BLaER1 treated with 17β-estradiol and CSF1 and Interleukin-3, amounts not matched to agents 10 nM and 100 nM (cell line): Measurements from ENCODE around the gene PPP1R3F.

Experiments
- H3K27ac ChIP-seq, 11 experiments: shearing (Covaris generic); formaldehyde crosslinking; 2 replicates each; pipeline ENCODE4 v1.8.1; 2022
- H3K27me3 ChIP-seq, 11 experiments: shearing (Covaris generic); formaldehyde crosslinking; 2 replicates each; pipeline ENCODE4 v1.8.1; 2022
- H3K36me3 ChIP-seq, 11 experiments: shearing (Covaris generic); formaldehyde crosslinking; 2 replicates each; pipeline ENCODE4 v1.8.1; 2022
- H3K4me1 ChIP-seq, 10 experiments: shearing (Covaris generic); formaldehyde crosslinking; 2 replicates each; pipeline ENCODE4 v1.8.1; 2022
- H3K4me2 ChIP-seq, 11 experiments: shearing (Covaris generic); formaldehyde crosslinking; 2 replicates each; pipeline ENCODE4 v1.8.1; 2022
- H3K4me3 ChIP-seq, 10 experiments: shearing (Covaris generic); formaldehyde crosslinking; 2 replicates each; pipeline ENCODE4 v1.8.1; 2022
- H3K9ac ChIP-seq, 11 experiments: shearing (Covaris generic); formaldehyde crosslinking; 2 replicates each; pipeline ENCODE4 v1.8.1; 2022
- H3K9me3 ChIP-seq, 11 experiments: shearing (Covaris generic); formaldehyde crosslinking; replicated peaks in 1 of 11; 2 replicates each; pipeline ENCODE4 v1.8.1; 2022
- H4K20me1 ChIP-seq, 11 experiments: shearing (Covaris generic); formaldehyde crosslinking; 2 replicates each; pipeline ENCODE4 v1.8.1; 2022
- Cebpa-rat ChIP-seq, 11 experiments: shearing (Covaris generic); IDR thresholded peaks; 2 replicates each; pipeline ENCODE4 v1.8.1; 2022

Gene PPP1R3F

GRCh38 chrX:49244207-49244606 is 25.4 kb upstream of the PPP1R3F start:
- Histone ChIP-seq H3K4me1 (peaks cover 0 to 31% (median 12%) of the 10 kb centered on the region in 10 experiments; a peak in 11 of 20 replicates), H3K27me3 (peaks cover 33 to 82% (median 56%) of the 10 kb centered on the region in 11 experiments), H3K9ac (no peak overlapping the region), H3K9me3 (no peaks in the 10 kb centered on the region), H3K4me3 (no peak overlapping the region), H3K36me3 (peaks cover 14 to 69% (median 46%) of the 10 kb centered on the region in 11 experiments; a peak in 19 of 22 replicates), H4K20me1 (peaks cover 0 to 17% (median 0%) of the 10 kb centered on the region in 11 experiments; a peak in 9 of 22 replicates), H3K27ac (no peak overlapping the region), H3K4me2 (no peak overlapping the region)
- TF ChIP-seq Cebpa-rat (IDR thresholded peaks at IDR 0.05): no peak

GRCh38 chrX:49246541-49246940 is 23.1 kb upstream of the PPP1R3F start:
- H3K36me3 ChIP-seq: peaks cover 14 to 85% (median 50%) of the 10 kb centered on the region in 11 experiments; a peak in 19 of 22 replicates

GRCh38 chrX:49247346-49247745 is 22.2 kb upstream of the PPP1R3F start:
- Histone ChIP-seq H3K27me3 (peaks cover 25 to 61% (median 47%) of the 10 kb centered on the region in 11 experiments), H3K9ac (no peak overlapping the region), H3K36me3 (peaks cover 14 to 82% (median 50%) of the 10 kb centered on the region in 11 experiments; a peak in 19 of 22 replicates), H3K27ac (no peak overlapping the region), H3K4me1 (peaks cover 0 to 9% (median under 1%) of the 10 kb centered on the region in 10 experiments; a peak in 8 of 20 replicates), H3K4me3 (no peak overlapping the region), H3K4me2 (no peak overlapping the region), H3K9me3 (no peaks in the 10 kb centered on the region), H4K20me1 (peaks cover 0 to 26% (median 0%) of the 10 kb centered on the region in 11 experiments; a peak in 8 of 22 replicates)
- TF ChIP-seq Cebpa-rat (IDR thresholded peaks at IDR 0.05): no peak

More at GRCh38 chrX:49246541-49246940, 23.1 kb upstream of the PPP1R3F start:
- no peaks in the 10 kb centered on the region for H3K9me3 ChIP-seq
- H3K4me2 ChIP-seq: no peak overlapping the region
- H3K27ac ChIP-seq: no peak overlapping the region
- peaks cover 0 to 16% (median 5%) of the 10 kb centered on the region in 10 experiments; a peak in 10 of 20 replicates for H3K4me1 ChIP-seq
- H4K20me1 ChIP-seq: peaks cover 0 to 26% (median 0%) of the 10 kb centered on the region in 11 experiments; a peak in 8 of 22 replicates
- H3K4me3 ChIP-seq: no peak overlapping the region
- H3K27me3 ChIP-seq: peaks cover 23 to 65% (median 52%) of the 10 kb centered on the region in 11 experiments
- no peak overlapping the region for H3K9ac ChIP-seq
- TF ChIP-seq Cebpa-rat (IDR thresholded peaks at IDR 0.05): no peak

GRCh38 chrX:49247916-49248811 is 21.4 kb upstream of the PPP1R3F start:
- no peak overlapping the region for H3K27ac ChIP-seq
- peaks cover 23 to 61% (median 40%) of the 10 kb centered on the region in 11 experiments for H3K27me3 ChIP-seq
- no peak overlapping the region for H3K9ac ChIP-seq
- no peak overlapping the region for H3K4me2 ChIP-seq
- H3K4me1 ChIP-seq: peaks cover 0 to 4% (median 0%) of the 10 kb centered on the region in 10 experiments; a peak in 3 of 20 replicates
- H4K20me1 ChIP-seq: peaks cover 0 to 26% (median 0%) of the 10 kb centered on the region in 11 experiments; a peak in 8 of 22 replicates
- peaks cover 14 to 74% (median 42%) of the 10 kb centered on the region in 11 experiments; a peak in 18 of 22 replicates for H3K36me3 ChIP-seq
- no peaks in the 10 kb centered on the region for H3K9me3 ChIP-seq
- TF ChIP-seq Cebpa-rat (IDR thresholded peaks at IDR 0.05): no peak
- no peak overlapping the region for H3K4me3 ChIP-seq

GRCh38 chrX:49249071-49249470 is 20.5 kb upstream of the PPP1R3F start:
- H3K36me3 ChIP-seq: peaks cover 14 to 65% (median 34%) of the 10 kb centered on the region in 11 experiments; a peak in 18 of 22 replicates
- H3K9ac ChIP-seq: no peak overlapping the region
- no peaks in the 10 kb centered on the region for H3K9me3 ChIP-seq
- H3K4me2 ChIP-seq: no peak overlapping the region
- H3K27ac ChIP-seq: no peak overlapping the region
- H4K20me1 ChIP-seq: peaks cover 0 to 29% (median 0%) of the 10 kb centered on the region in 11 experiments; a peak in 9 of 22 replicates
- peaks cover 0 to 13% (median 0%) of the 10 kb centered on the region in 10 experiments; a peak in 3 of 20 replicates for H3K4me1 ChIP-seq
- H3K4me3 ChIP-seq: no peak overlapping the region
- no peak for TF ChIP-seq Cebpa-rat (IDR thresholded peaks at IDR 0.05)
- H3K27me3 ChIP-seq: peaks cover 15 to 60% (median 35%) of the 10 kb centered on the region in 11 experiments

- peaks cover 0 to 31% (median 0%) of the 10 kb centered on the region in 11 experiments; a peak in 9 of 22 replicates for H4K20me1 ChIP-seq
- no peak for TF ChIP-seq Cebpa-rat (IDR thresholded peaks at IDR 0.05)
- peaks cover 10 to 54% (median 30%) of the 10 kb centered on the region in 11 experiments for H3K27me3 ChIP-seq
- H3K27ac ChIP-seq: no peak overlapping the region
- H3K4me2 ChIP-seq: no peak overlapping the region
- H3K9me3 ChIP-seq: no peaks in the 10 kb centered on the region
- no peak overlapping the region for H3K9ac ChIP-seq
- H3K4me1 ChIP-seq: peaks cover 0 to 13% (median 0%) of the 10 kb centered on the region in 10 experiments; a peak in 3 of 20 replicates
- H3K4me3 ChIP-seq: no peak overlapping the region
- peaks cover 14 to 59% (median 29%) of the 10 kb centered on the region in 11 experiments; a peak in 18 of 22 replicates for H3K36me3 ChIP-seq
Observed at GRCh38 chrX:49249616-49250015, 20.0 kb upstream of the PPP1R3F start.

GRCh38 chrX:49250066-49250465 is 19.5 kb upstream of the PPP1R3F start:
- Histone ChIP-seq H3K4me3 (no peak overlapping the region), H4K20me1 (peaks cover 0 to 34% (median 0%) of the 10 kb centered on the region in 11 experiments; a peak in 9 of 22 replicates), H3K9me3 (no peaks in the 10 kb centered on the region), H3K36me3 (peaks cover 13 to 55% (median 27%) of the 10 kb centered on the region in 11 experiments; a peak in 18 of 22 replicates), H3K4me2 (no peak overlapping the region), H3K9ac (no peak overlapping the region), H3K27me3 (peaks cover 5 to 53% (median 26%) of the 10 kb centered on the region in 11 experiments), H3K4me1 (peaks cover 0 to 13% (median 0%) of the 10 kb centered on the region in 10 experiments; a peak in 3 of 20 replicates), H3K27ac (no peak overlapping the region)
- TF ChIP-seq Cebpa-rat (IDR thresholded peaks at IDR 0.05): no peak

GRCh38 chrX:49250578-49250977 is 19.0 kb upstream of the PPP1R3F start:
- Histone ChIP-seq H4K20me1 (peaks cover 0 to 40% (median 0%) of the 10 kb centered on the region in 11 experiments; a peak in 9 of 22 replicates), H3K36me3 (peaks cover 13 to 50% (median 27%) of the 10 kb centered on the region in 11 experiments; a peak in 18 of 22 replicates), H3K4me1 (peaks cover 0 to 13% (median 0%) of the 10 kb centered on the region in 10 experiments; a peak in 3 of 20 replicates), H3K4me3 (no peak overlapping the region), H3K27me3 (peaks cover under 1 to 53% (median 24%) of the 10 kb centered on the region in 11 experiments; a peak in 20 of 22 replicates), H3K27ac (no peak overlapping the region), H3K9ac (no peak overlapping the region), H3K4me2 (no peak overlapping the region), H3K9me3 (no peaks in the 10 kb centered on the region)
- TF ChIP-seq Cebpa-rat (IDR thresholded peaks at IDR 0.05): no peak
